IgD-negative memory B cell (primary cell): ENCODE measurements around the gene ASIC4. TPM values are rescaled to one million over a fixed set of nuclear protein-coding genes. Genes with fewer than 3 reads are reported as not detected.

Experiments used
- H3K27ac Mint-ChIP-seq, 3 donors: one replicate each; pipeline ENCODE4 v1.8.0; 2020 to 2022; ENCODE audit warnings: mild to moderate bottlenecking in 3 of 3, mixed read lengths in 3 of 3, moderate library complexity in 1 of 3
- H3K27me3 Mint-ChIP-seq: one replicate; pipeline ENCODE4 v1.8.0; 2021; ENCODE audit warnings: mixed read lengths
- H3K36me3 Mint-ChIP-seq: one replicate; pipeline ENCODE4 v1.8.0; 2020; ENCODE audit warnings: mild to moderate bottlenecking, mixed read lengths
- H3K4me1 Mint-ChIP-seq, 3 donors: one replicate each; pipeline ENCODE4 v1.8.0; 2020 to 2022; ENCODE audit warnings: mixed read lengths in 3 of 3, mild to moderate bottlenecking in 1 of 3
- H3K4me3 Mint-ChIP-seq, 4 donors: one replicate each; pipeline ENCODE4 v1.8.0; 2020 to 2022; ENCODE audit warnings: mild to moderate bottlenecking in 4 of 4, mixed read lengths in 4 of 4, moderate library complexity in 3 of 4
- H3K9me3 Mint-ChIP-seq, 3 donors: one replicate each; pipeline ENCODE4 v1.8.0; 2020 to 2021; ENCODE audit warnings: mixed read lengths in 3 of 3, mild to moderate bottlenecking in 1 of 3
- polyA plus RNA-seq: library from polyadenylated mRNA; unstranded; fragments of 300-500 nt; fragmentation: Illumina TruSeq; gene quantifications from one replicate; pipeline ENCODE4 v1.2.3, GENCODE V29; 2021

The ASIC4 gene
- polyA plus RNA-seq, 1 donor from 2014 or later, result not detected

DNA sequence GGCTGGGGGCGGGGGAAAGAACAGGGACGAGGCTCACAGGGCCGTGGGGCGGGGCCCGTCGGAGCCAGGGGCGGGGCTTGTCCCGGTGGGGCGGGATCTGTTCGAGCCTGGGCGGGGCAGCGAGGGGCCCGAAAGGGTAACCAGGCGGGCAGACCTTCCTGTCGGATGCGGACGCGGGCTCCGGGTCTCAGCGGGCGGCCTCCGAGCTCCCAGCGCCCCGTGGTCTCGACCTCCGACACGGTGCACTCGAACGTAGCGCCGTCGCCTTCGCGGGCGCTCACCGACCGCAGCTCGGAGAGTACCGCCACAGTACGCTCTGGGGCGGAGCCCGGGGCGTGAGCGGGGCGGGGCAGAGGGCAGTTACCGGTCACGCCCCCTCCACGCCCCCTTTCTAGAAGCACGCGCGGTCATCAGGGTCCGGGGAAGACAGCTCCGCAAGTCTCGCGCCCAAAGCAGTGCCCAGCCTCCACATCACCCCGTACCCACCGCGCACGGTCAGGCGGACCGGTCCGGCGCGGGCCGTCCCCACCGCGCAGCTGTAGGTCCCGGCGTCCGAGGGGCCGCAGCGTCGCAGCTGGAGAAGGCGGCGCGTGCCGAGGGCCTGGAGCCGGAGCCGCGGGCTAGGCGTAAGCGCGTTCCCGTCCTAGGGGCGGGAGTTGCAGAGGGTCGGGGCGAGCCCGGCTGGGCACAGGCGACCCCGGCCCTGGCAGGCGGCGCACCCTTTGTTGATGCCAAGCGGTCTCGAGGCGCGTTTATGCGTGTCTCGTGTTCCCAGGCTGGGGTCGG lies 38.3 kb downstream of the ASIC4 start:
- Mint-ChIP-seq H3K9me3 (no peaks in the 10 kb centered on the region), H3K27me3 (peaks cover 52% of the 10 kb centered on the region), H3K4me1 (peaks cover 0 to 2% (median 1%) of the 10 kb centered on the region in 3 donors), H3K36me3 (peaks cover 2% of the 10 kb centered on the region), H3K27ac (peak overlapping the region in 2 of 3 donors; percentile 5 to 10), H3K4me3 (peak overlapping the region; percentile 17 to 87 (median 54))

DNA sequence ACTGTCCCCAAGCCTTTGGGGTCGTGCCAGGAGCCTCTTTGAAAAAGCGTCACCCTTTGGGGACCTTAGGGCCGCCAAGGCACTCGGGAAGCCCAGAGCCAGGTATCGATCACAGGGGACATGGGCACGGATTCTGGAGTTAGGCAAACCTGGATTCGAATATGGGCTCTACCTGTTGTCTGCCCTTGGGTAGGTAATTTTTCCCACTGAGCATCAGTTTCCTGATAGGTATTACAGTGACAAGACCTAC lies 38.8 kb downstream of the ASIC4 start:
- H3K9me3 Mint-ChIP-seq, result no peaks in the 10 kb centered on the region
- peak overlapping the region in 3 of 4 donors; percentile 48 to 77 (median 51) for H3K4me3 Mint-ChIP-seq
- H3K27ac Mint-ChIP-seq, result peak overlapping the region in 1 of 3 donors; percentile 31
- H3K4me1 Mint-ChIP-seq, result peaks cover 0 to 2% (median 1%) of the 10 kb centered on the region in 3 donors
- H3K36me3 Mint-ChIP-seq, result peaks cover 2% of the 10 kb centered on the region
- peaks cover 49% of the 10 kb centered on the region for H3K27me3 Mint-ChIP-seq

GRCh38 chr2:219553463-219553963 lies 39.2 kb downstream of the ASIC4 start:
- Mint-ChIP-seq H3K27ac (peak overlapping the region in 1 of 3 donors; percentile 31), H3K4me3 (peak overlapping the region in 3 of 4 donors; percentile 35 to 77 (median 48)), H3K27me3 (peaks cover 49% of the 10 kb centered on the region), H3K36me3 (peaks cover 2% of the 10 kb centered on the region), H3K9me3 (no peaks in the 10 kb centered on the region), H3K4me1 (peaks cover 0 to 2% (median 1%) of the 10 kb centered on the region in 3 donors)

- Mint-ChIP-seq H3K4me1 (peaks cover 0 to 2% (median 1%) of the 10 kb centered on the region in 3 donors), H3K27ac (no peak overlapping the region), H3K27me3 (peaks cover 47% of the 10 kb centered on the region), H3K36me3 (peaks cover under 1% of the 10 kb centered on the region), H3K4me3 (no peak overlapping the region), H3K9me3 (no peaks in the 10 kb centered on the region)
Measured at GRCh38 chr2:219554350-219554749, 40.1 kb downstream of the ASIC4 start.

DNA sequence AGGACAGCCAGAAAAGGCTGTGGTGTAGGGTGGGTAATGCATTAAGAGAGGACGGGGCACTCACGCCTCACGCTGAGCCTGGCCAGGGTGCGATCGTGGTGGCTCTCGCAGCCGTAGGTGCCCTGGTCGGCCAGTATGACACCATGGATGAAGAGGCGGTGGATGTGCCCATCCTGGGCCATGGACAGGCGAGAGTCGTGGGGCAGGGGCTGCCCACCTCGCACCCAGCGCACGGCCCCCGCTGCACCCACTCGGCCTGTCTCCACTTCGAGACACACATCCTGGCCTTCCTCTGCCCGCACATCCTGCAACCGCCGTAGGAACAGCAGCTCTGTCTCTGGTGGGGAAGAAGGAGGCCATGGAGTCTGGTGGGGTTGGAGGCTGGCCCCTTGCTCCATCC lies 41.7 kb downstream of the ASIC4 start:
- Mint-ChIP-seq H3K36me3 (no peaks in the 10 kb centered on the region), H3K27me3 (peaks cover 36% of the 10 kb centered on the region), H3K4me3 (no peak overlapping the region), H3K9me3 (no peaks in the 10 kb centered on the region), H3K4me1 (peaks cover 0 to 1% (median under 1%) of the 10 kb centered on the region in 3 donors), H3K27ac (no peak overlapping the region)

DNA sequence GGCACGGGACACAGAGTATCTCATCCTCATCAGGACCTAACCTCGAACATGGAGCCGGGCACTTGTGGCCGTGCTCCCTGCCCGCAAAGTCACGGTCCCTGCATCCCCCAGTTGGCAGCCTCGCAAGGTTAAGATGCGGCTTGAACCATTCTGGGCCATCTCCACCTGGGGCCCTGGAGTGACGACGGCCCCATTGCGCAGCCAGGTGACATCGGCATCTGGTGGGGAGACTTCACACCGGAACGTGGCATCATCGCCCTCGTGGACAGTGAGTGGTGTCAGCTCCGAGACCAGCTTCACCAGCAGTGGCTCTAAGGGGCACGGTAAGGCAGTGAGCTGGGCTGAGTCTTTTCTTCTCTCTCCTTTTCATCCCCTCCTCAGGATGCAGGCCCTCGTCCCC lies 42.1 kb downstream of the ASIC4 start:
- H3K4me1 Mint-ChIP-seq, result no peaks in the 10 kb centered on the region
- H3K27me3 Mint-ChIP-seq, result peaks cover 31% of the 10 kb centered on the region
- no peak overlapping the region for H3K27ac Mint-ChIP-seq
- H3K9me3 Mint-ChIP-seq, result no peaks in the 10 kb centered on the region
- no peaks in the 10 kb centered on the region for H3K36me3 Mint-ChIP-seq
- H3K4me3 Mint-ChIP-seq, result no peak overlapping the region

- peaks cover 31% of the 10 kb centered on the region for H3K27me3 Mint-ChIP-seq
- no peaks in the 10 kb centered on the region for H3K4me1 Mint-ChIP-seq
- no peak overlapping the region for H3K27ac Mint-ChIP-seq
- no peaks in the 10 kb centered on the region for H3K36me3 Mint-ChIP-seq
- H3K9me3 Mint-ChIP-seq, result no peaks in the 10 kb centered on the region
- H3K4me3 Mint-ChIP-seq, result no peak overlapping the region
Measured at GRCh38 chr2:219557320-219557719, 43.0 kb downstream of the ASIC4 start.

DNA sequence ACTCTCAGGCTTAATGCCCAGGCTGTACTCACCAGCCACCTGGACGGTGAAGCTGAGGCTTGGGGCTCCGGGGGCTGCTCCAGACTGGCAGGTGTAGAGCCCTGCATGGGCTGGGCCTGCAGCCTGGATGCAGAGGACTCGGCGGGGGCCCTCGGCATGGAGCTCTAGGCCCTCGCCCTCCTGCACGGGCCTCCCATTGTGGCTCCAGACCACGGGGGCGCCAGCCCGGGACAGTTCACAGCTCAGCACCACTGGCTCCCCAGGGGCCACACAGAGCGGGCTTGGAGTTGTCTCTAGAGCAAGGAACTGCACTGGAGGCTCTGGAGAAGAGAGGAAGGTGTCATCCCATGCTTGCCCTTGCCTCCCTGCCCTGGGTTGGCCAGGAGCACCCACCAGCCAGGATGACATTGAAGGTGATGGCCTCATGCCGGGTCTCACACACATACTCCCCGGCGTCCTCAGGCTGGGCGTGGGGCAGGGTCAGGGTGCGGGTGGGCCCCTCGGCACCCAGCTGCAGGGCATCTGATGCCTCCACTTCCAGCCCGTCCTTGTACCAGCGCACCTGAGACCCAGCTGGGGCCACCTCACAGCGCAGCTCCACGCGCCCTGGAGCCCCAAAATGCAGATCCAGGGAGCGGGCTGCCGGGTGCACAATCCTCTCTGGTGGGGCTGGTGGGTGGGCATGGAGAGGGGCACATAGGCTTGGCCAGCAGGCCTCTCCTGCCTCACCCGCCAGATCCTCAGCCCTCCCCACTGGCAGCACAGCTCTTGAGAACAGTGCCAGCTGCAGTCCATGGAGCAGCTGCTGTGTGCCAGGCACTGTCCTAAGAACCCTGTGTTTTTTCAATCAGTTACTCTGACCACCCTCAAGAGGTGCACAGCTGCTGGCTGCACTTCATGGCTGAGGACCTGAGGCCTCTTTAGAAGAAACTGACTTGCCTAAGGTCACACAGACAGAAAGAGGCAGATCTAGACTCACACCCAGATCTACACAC lies 43.8 kb downstream of the ASIC4 start:
- H3K4me3 Mint-ChIP-seq, result no peak overlapping the region
- no peaks in the 10 kb centered on the region for H3K4me1 Mint-ChIP-seq

DNA sequence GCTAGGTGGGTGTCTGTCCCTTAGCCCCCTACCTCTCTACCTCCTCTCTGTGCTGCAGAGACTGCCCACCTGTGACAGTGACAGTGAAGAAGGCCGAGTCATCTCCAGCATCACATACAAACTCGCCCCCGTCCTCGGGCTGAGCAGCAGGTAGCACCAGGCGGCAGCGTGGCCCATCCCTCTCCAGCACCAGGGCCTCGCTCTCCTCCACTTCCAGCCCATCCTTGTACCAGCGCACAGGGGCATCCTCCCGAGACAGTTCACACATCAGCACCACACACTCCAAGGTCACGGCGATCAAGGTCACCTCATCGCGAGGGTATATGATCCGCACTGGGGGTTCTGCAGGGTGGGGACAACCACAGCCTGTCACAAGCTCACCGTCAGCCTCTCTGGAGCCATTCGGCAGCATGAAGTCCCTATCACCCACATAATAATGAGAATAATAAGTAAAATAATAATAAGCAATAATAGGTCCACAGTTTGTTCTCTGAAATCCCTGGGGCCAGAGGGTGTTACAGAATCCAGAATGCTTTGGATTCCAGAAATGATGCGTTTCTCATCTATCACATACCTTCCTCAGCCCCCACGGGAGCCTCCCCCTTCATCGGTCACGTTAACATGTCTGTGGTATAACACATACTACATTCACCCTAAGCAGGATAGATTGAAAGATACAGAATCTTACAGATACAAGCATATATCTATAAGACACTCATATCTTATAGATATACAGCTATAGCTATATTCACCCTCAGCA lies 45.1 kb downstream of the ASIC4 start:
- no peak overlapping the region for H3K4me3 Mint-ChIP-seq

More for the DNA sequence above, 43.8 kb downstream of the ASIC4 start:
- Mint-ChIP-seq H3K9me3 (no peaks in the 10 kb centered on the region), H3K27ac (peak overlapping the region in 1 of 3 donors; percentile 50), H3K27me3 (peaks cover 33% of the 10 kb centered on the region), H3K36me3 (no peaks in the 10 kb centered on the region)

DNA sequence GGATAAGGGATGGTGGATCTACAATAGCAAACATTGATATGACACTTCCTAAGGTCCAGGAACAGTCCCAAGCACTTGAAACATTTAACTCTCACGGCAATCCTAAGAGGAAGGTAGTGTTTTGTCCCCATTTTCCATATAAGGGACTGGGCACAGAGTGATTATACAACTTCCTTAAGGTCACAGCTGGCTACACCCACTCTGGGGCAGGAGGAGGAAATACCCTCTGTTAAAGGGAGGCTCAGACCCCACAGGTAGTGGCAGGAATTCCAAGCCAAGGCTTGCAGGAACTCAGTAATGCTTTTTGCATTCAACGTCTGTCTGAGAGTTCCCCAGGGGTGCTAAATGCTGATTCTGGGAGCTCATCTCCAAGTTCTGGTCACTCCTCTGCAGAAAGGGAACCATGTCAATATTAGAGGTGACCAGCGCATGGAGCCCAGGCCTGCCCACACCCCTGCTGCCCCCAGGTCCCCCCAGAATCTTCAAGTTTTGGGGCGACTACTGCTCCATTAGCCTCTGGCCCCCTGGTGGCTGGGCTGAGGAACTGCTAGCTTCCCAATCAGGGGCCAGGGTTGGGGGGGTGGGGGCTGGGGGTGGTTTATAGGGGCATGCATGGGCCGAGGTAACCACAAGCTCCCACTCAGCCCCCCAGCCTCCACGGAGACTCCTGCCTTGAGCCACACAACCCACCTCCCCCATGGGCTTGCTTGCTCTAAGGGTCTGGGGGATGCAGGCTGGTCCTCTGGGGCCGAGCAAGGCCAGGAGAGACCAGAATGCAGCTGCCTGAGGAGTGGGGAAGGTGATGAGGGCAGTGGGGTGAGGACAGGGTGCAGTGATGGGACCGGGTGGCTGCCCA lies 46.0 kb downstream of the ASIC4 start:
- H3K4me3 Mint-ChIP-seq, result no peak overlapping the region
- peaks cover 23% of the 10 kb centered on the region for H3K27me3 Mint-ChIP-seq
- no peaks in the 10 kb centered on the region for H3K4me1 Mint-ChIP-seq
- peaks cover 0 to 3% (median 0%) of the 10 kb centered on the region in 3 donors for H3K9me3 Mint-ChIP-seq
- no peaks in the 10 kb centered on the region for H3K36me3 Mint-ChIP-seq
- H3K27ac Mint-ChIP-seq, result no peak overlapping the region

More for the DNA sequence above, 45.1 kb downstream of the ASIC4 start:
- Mint-ChIP-seq H3K36me3 (no peaks in the 10 kb centered on the region), H3K27me3 (peaks cover 26% of the 10 kb centered on the region), H3K4me1 (no peaks in the 10 kb centered on the region), H3K27ac (no peak overlapping the region), H3K9me3 (peaks cover 0 to under 1% (median 0%) of the 10 kb centered on the region in 3 donors)

- H3K4me1 Mint-ChIP-seq, result no peaks in the 10 kb centered on the region
- no peaks in the 10 kb centered on the region for H3K36me3 Mint-ChIP-seq
- no peak overlapping the region for H3K27ac Mint-ChIP-seq
- H3K9me3 Mint-ChIP-seq, result peaks cover 0 to 3% (median 0%) of the 10 kb centered on the region in 3 donors
- H3K27me3 Mint-ChIP-seq, result peaks cover 23% of the 10 kb centered on the region
- no peak overlapping the region for H3K4me3 Mint-ChIP-seq
Measured at GRCh38 chr2:219560893-219561178, 46.6 kb downstream of the ASIC4 start.

GRCh38 chr2:219561179-219562048 lies 47.1 kb downstream of the ASIC4 start:
- Mint-ChIP-seq H3K36me3 (no peaks in the 10 kb centered on the region), H3K9me3 (peaks cover 0 to 5% (median 0%) of the 10 kb centered on the region in 3 donors), H3K4me1 (no peaks in the 10 kb centered on the region), H3K27me3 (peaks cover 23% of the 10 kb centered on the region), H3K4me3 (no peak overlapping the region), H3K27ac (peak overlapping the region in 1 of 3 donors; percentile 5)
